ENCODE data around the gene MATCAP1.
A peak's percentile ranks its signal among the peaks of the same experiment; 100 is the strongest.

The MATCAP1 gene

DNA sequence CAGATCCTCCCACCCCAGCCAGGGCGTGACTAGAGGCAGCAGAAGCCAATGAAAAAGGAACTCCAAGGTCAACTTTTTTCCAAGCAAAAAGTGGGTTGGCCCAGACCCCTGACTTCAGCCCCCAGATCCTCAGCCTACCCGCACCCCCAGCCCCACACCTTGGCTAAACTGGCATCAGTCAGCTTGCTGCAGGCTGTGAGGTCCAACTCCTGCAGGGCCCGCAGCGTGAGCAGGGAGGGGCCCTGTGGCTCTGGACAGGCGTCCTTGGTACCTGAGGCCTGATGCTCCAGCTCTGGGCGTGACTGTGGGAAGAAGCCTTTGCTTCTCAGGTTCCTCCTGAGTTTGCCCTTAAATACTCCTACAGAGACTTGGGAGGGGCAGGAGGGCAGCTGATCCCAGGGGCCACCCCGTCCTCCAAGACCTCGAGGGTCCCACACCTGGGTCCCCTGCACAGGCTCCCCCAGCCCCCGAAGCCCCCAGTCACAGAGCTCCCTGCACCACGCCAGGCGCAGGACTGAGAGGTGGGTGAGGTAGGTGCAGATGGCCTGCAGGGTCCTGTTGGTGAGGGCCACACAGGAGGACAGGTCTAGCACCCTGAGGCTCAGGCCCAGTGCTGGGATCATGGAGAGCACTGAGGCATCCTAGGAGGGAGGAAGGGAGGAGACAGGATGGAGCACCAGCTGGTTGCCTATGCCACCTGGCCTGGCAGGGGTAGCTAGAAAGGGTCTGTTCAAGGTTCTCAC, 24.6 kb upstream of the MATCAP1 start:
- no peak for DNase-seq (ENCODE audit: low read depth in 2 of 2)

DNA sequence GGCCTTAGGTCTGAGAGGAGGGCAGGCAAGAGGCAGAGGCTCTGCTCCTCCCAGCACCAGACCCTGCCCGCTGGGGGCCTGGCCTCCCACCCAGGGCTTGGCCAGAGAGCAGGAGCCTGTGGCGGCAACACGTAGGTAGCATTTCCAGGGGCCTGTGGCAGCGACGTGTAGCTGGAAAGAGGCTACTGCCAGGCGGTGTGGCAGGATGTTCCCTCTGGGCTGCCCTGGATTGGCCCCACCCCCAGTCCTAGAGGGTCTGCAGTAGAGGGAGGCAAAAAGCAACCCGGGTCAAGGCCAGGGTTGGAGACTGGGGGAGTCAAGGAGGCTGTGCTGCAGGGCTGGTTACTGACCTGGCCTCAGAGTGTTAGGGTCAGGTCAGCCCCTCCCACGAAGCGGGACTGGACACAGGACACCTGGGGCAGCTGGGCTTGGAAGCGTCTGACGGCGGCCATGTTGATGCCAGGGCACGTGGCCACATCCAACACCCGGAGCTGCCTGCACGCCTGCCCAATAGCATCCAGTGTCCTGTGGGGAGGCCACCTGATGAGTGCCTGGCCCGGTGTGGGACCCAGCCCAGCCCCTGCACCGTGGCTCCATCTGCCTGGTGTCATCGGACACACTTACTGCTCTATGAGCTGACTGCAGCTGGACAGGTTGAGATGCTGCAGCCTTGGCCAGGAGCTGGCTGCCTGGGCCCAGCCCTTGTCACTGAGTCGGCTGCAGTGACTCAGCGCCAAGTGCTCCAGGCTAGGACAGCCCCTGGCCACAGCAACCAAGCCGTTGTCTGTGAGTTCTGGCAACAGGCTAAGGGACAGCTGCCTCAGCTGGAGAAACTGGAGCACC, 23.7 kb upstream of the MATCAP1 start:
- no peak for DNase-seq (ENCODE audit: low read depth in 2 of 2)

DNA sequence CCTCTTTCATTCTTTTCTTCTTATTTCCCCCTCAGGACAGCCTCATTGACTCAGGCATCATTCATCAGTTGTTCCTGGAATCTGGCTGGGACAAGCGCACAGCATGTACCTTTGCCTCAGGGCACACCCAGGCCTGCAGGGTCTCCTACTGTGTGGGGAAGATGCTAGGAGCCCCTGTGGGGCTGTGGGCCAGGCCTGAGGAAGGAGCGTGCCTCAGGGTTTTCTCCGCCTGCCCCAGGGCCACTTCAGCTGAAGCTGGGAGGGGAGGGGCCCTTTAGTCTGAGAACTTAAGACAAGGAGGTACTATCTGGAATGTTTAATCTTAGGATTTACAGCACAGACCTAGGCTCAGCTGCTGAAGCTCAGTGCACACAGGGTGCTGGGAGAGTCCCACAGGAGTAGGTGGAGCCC, 23.1 kb upstream of the MATCAP1 start:
- DNase-seq (ENCODE audit: low read depth in 2 of 2), result no peak

- no peak for DNase-seq (ENCODE audit: low read depth in 2 of 2)
Measured at GRCh38 chr16:67206129-67206837, 22.5 kb upstream of the MATCAP1 start.

- DNase-seq (ENCODE audit: low read depth in 2 of 2), result no peak
Measured at GRCh38 chr16:67204076-67204475, 20.3 kb upstream of the MATCAP1 start.

DNA sequence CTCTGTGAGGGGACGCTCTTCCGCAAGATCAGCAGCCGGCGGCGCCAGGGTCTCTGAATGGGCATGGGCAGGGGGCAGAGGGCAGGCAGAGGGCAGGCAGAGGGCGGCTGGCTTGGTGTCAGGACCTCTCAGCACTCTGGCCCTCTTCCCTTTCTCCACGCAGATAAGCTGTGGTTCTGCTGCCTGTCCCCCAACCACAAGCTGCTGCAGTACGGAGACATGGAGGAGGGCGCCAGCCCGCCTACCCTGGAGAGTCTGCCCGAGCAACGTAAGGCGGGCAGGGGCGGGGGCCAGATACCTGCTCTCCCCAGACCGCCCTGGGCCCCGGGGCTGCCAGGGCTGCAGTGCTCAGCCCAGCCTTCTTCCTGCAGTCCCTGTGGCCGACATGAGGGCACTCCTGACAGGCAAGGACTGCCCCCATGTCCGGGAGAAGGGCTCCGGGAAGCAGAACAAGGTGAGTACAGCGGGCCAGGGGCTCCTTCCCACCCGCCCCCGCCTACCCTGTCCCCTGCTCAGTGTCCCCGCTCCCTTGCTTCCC, 19.3 kb upstream of the MATCAP1 start:
- no peak for DNase-seq (ENCODE audit: low read depth in 2 of 2)

- DNase-seq (ENCODE audit: low read depth in 2 of 2), result no peak
Measured at GRCh38 chr16:67202426-67202825, 18.7 kb upstream of the MATCAP1 start.

GRCh38 chr16:67201411-67202345, 17.9 kb upstream of the MATCAP1 start:
- no peak for DNase-seq (ENCODE audit: low read depth in 2 of 2)

GRCh38 chr16:67200491-67200890, 16.7 kb upstream of the MATCAP1 start:
- DNase-seq (ENCODE audit: low read depth in 2 of 2), result no peak

DNA sequence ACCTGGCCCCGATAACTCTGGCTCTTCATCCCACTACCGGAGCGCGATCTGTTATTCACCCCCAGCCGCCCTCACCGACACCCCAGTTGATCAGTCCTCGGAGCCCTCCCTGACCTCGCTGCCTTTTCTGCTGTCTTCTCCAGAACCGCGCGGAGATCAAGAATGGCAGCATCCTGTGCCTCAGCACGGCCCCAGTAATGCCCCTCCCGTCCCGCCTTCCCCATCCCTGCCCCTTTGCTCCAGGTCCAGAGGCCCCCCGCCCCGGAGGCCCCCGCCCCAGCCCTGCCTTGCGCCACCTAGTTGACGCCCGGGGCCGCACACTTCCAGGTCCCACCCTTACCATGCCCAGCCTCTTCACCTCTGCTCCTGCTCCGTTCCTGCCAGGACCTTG, 16.0 kb upstream of the MATCAP1 start:
- DNase-seq (ENCODE audit: low read depth in 2 of 2), result no peak

- DNase-seq (ENCODE audit: low read depth in 2 of 2), result no peak
Measured at GRCh38 chr16:67199011-67199807, 15.4 kb upstream of the MATCAP1 start, which contains the start of gene ELMO3. Gene ELMO3, plus strand, starts transcription at chr16:67199131. Its CDS starts 196 bp downstream, at chr16:67199327.

- DNase-seq (ENCODE audit: low read depth in 2 of 2), result no peak
Measured at GRCh38 chr16:67198238-67198734, 14.5 kb upstream of the MATCAP1 start.

- no peak for DNase-seq (ENCODE audit: low read depth in 2 of 2)
Measured at GRCh38 chr16:67197704-67198103, 13.9 kb upstream of the MATCAP1 start.

- DNase-seq (ENCODE audit: low read depth in 2 of 2), result no peak
Measured at GRCh38 chr16:67196881-67197280, 13.1 kb upstream of the MATCAP1 start.

DNA sequence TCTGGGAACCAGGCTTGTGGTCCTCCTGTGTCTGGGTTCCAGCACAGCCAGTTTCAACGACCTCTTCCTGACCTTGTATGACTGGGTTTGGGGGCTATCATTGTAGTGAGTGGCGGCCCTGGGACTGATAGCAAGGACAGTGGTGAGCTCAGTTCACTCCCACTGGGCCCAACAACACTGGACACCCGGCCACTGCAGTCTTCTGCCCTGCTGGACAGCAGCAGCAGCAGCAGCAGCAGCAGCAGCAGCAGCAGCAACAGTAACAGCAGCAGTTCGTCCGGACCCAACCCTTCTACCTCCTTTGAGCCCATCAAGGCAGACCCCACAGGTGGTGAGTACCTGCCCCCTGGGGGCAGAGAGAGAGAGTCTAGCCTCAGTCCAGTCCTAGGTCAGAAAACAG, 11.9 kb upstream of the MATCAP1 start:
- DNase-seq (ENCODE audit: low read depth in 2 of 2), result no peak

DNA sequence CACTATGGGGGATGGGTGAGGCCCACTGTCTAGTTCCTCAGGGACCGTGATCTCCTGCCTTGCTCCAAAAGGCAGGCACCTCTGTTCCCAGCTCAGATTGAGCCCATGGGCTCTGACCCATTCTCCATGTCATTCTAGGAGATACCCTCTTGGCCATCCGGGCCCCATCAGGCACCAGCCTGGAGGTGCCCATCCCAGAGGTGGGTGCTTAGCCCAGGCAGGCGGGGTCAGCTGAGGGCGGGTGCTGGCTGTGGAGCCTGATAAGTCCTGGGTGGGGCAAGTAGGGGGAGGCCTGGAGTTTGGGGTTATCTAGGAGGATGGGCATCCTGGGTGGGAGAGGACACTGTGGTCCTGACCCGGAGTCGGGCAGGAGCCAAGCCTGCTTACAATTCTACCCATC, 10.5 kb upstream of the MATCAP1 start:
- no peak for DNase-seq (ENCODE audit: low read depth in 2 of 2)

GRCh38 chr16:67193536-67193935, 9.8 kb upstream of the MATCAP1 start:
- DNase-seq (ENCODE audit: low read depth in 2 of 2), result no peak

DNA sequence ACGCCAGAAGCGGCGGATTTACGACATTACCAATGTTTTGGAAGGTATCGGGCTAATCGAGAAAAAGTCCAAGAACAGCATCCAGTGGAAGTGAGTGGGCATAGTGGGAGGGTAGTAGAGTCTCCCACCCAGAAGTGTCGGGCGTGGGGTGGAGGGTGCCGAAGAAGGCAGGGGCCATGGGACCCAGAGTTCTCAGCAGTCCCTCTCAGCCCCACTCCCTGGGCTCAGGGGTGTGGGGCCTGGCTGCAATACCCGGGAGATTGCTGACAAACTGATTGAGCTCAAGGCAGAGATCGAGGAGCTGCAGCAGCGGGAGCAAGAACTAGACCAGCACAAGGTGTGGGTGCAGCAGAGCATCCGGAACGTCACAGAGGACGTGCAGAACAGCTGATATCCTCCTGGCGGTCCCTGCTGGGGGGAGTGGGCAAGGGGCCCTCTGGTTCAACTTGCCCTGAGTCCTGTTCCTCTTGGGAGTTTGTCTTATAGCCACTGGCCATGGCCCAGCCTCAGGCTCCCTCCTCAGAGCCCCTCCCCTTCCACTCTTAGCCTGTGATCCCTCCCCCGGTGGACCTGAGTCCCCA, 9.1 kb upstream of the MATCAP1 start:
- DNase-seq (ENCODE audit: low read depth in 2 of 2), result no peak

GRCh38 chr16:67191995-67192681, 8.4 kb upstream of the MATCAP1 start, which contains the start of gene E2F4:
Gene E2F4, plus strand, starts transcription at chr16:67192155. Its CDS starts 73 bp downstream, at chr16:67192228.
- peak; percentile 70 to 76 for DNase-seq (ENCODE audit: low read depth in 2 of 2)

Measured in fibroblast of skin of left quadriceps (primary cell).